GM23248 (cell line): ENCODE results near the gene KIN. TPM values are rescaled to one million over a fixed set of nuclear protein-coding genes. Genes with fewer than 3 reads are reported as not detected.
A peak's percentile ranks its signal among the peaks of the same experiment; 100 is the strongest.

Source experiments
- DNase-seq: peaks from one replicate; pipeline ENCODE4 v3.0.0-alpha.2; 2015
- H2AFZ ChIP-seq: fragments of 200-600 bp; sonication (generic); 2 replicates; pipeline ENCODE4 v1.6.1; 2016; ENCODE audit warnings: antibody characterized with exemption
- H3F3A ChIP-seq: fragments of 200-600 bp; sonication (generic); 2 replicates; pipeline ENCODE4 v1.6.1; 2016; ENCODE audit warnings: mild to moderate bottlenecking, antibody characterized with exemption, mixed run types; ENCODE audit not compliant: insufficient read depth
- H3K27ac ChIP-seq: fragments of 200-600 bp; sonication (generic); 2 replicates; pipeline ENCODE4 v1.5.1; 2016; ENCODE audit warnings: mild to moderate bottlenecking
- H3K27me3 ChIP-seq: fragments of 200-600 bp; sonication (generic); replicated peaks from 2 replicates; pipeline ENCODE4 v1.6.1; 2016; ENCODE audit warnings: mild to moderate bottlenecking; ENCODE audit not compliant: insufficient read depth
- H3K36me3 ChIP-seq: fragments of 200-600 bp; sonication (generic); 2 replicates; pipeline ENCODE4 v1.6.1; 2016; ENCODE audit warnings: low read depth, mild to moderate bottlenecking
- H3K4me1 ChIP-seq: fragments of 200-600 bp; sonication (generic); 2 replicates; pipeline ENCODE4 v1.6.1; 2016; ENCODE audit warnings: mild to moderate bottlenecking; ENCODE audit not compliant: insufficient read depth
- H3K4me2 ChIP-seq: fragments of 200-600 bp; sonication (generic); one replicate; pipeline ENCODE4 v1.6.1; 2016; ENCODE audit warnings: mild to moderate bottlenecking; ENCODE audit not compliant: unreplicated experiment
- H3K4me3 ChIP-seq: fragments of 200-600 bp; sonication (generic); 2 replicates; pipeline ENCODE4 v1.5.1; 2016; ENCODE audit warnings: mild to moderate bottlenecking
- H3K79me2 ChIP-seq: fragments of 200-600 bp; sonication (generic); 2 replicates; pipeline ENCODE4 v1.6.1; 2016; ENCODE audit warnings: mild to moderate bottlenecking; ENCODE audit not compliant: insufficient read depth
- H3K9ac ChIP-seq: fragments of 200-600 bp; sonication (generic); 2 replicates; pipeline ENCODE4 v1.6.1; 2016; ENCODE audit warnings: mild to moderate bottlenecking
- H3K9me2 ChIP-seq: fragments of 200-600 bp; sonication (generic); 2 replicates; pipeline ENCODE4 v1.6.1; 2016; ENCODE audit warnings: mixed run types, mild to moderate bottlenecking, moderate library complexity; ENCODE audit not compliant: insufficient read depth
- H3K9me3 ChIP-seq: fragments of 200-600 bp; sonication (generic); one replicate; pipeline ENCODE4 v1.6.1; 2017; ENCODE audit warnings: low read depth
- H4K20me1 ChIP-seq: fragments of 200-600 bp; sonication (generic); 2 replicates; pipeline ENCODE4 v1.6.0; 2016; ENCODE audit not compliant: insufficient read depth
- EZH2 ChIP-seq: fragments of 200-600 bp; sonication (generic); IDR thresholded peaks from 2 replicates; pipeline ENCODE4 v1.6.1; 2018; ENCODE audit warnings: antibody characterized with exemption, mild to moderate bottlenecking; ENCODE audit not compliant: insufficient read depth, poor library complexity, severe bottlenecking
- EZH2phosphoT487 ChIP-seq: fragments of 200-600 bp; sonication (generic); IDR thresholded peaks from 2 replicates; pipeline ENCODE4 v1.6.1; 2018; ENCODE audit warnings: antibody characterized with exemption, moderate library complexity, mild to moderate bottlenecking, low read depth; ENCODE audit not compliant: insufficient read depth
- WGBS, 2 experiments: methylation state at CpG; one replicate each; pipeline ENCODE4 v1.1.6; 2015 to 2017; ENCODE audit warnings: low lambda C conversion rate in 2 of 2, low coverage in 1 of 2; ENCODE audit errors: missing lambda C conversion rate in 2 of 2; 5-methylcytosine and 5-hydroxymethylcytosine counted together
- in situ Hi-C: fragments of 300-500 bp; cut with MboI; formaldehyde crosslinking; loops from 2 replicates; pipeline ENCODE4 v1.15.0; 2020
- polyA plus RNA-seq: library from polyadenylated mRNA; unstranded; fragments of >200 nt; fragmentation: Nextera tagmentation; extraction: Ambion mirVana; gene quantifications from 2 replicates; pipeline ENCODE4 v1.2.1, GENCODE V29; 2016
- total RNA-seq: library from RNA; depleted of rRNA; stranded (reverse); fragments of >200 nt; shearing (Covaris generic); gene quantifications from 2 replicates; pipeline ENCODE4 v1.2.3, GENCODE V29; 2014

KIN gene
- total and polyA plus RNA-seq, 2 experiments from 2014 or later, result 3.8 to 10.6 TPM

DNA sequence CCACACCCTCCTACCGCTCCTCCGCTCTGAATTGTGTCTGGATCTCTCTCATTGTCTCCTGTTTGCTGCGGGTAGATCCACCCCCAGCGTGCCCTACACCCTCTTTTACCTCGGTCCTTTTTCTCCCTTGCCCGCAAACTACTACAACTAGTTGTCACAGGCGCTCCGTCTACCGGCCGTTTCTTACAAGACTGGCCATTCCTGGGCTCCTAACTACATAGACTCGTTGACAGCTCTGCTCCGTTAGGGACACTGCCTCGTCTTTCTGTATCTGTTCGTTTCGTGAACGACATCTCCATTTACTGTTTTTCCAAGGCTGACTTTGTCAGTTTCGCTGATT, 31.3 kb upstream of the KIN start:
- in situ Hi-C loops, result no loop called here
- peak; percentile 84 for DNase-seq
- Histone ChIP-seq H3K79me2 (peaks cover 37% of the 10 kb centered on the region), H3K27me3 (no peaks in the 10 kb centered on the region), H3K9me3 (no peaks in the 10 kb centered on the region), H3K9me2 (no peaks in the 10 kb centered on the region), H4K20me1 (no peaks in the 10 kb centered on the region), H3K36me3 (no peaks in the 10 kb centered on the region), H3K4me3 (peak overlapping the region; percentile 93), H3K4me2 (peak overlapping the region; percentile 98), H2AFZ (peak overlapping the region; percentile 98), H3K4me1 (no peaks in the 10 kb centered on the region; the same call in 1 of the 2 replicates), H3K9ac (peak overlapping the region; percentile 78), H3K27ac (no peak overlapping the region), H3F3A (0 out of 2 replicates have a peak, but pooled peaks cover 6% of the 10 kb centered on the region)
- TF ChIP-seq EZH2, result no peak
- TF ChIP-seq EZH2phosphoT487, result no peak
- 2% methylated on average over 17 of the region's 17 CpGs for WGBS, 2 experiments

- Histone ChIP-seq H3K4me1 (no peaks in the 10 kb centered on the region; the same call in 1 of the 2 replicates), H3K4me2 (peak within 1 kb of the TSS; percentile 98), H3K36me3 (no peaks in the 10 kb centered on the region), H3K27ac (no peak within 1 kb of the TSS), H3K4me3 (peak within 1 kb of the TSS; percentile 93), H3K9me2 (no peaks in the 10 kb centered on the region), H3K9ac (peak within 1 kb of the TSS; percentile 78), H3F3A (0 out of 2 replicates have a peak, but pooled peaks cover 6% of the 10 kb centered on the region), H3K9me3 (no peaks in the 10 kb centered on the region), H2AFZ (peak within 1 kb of the TSS; percentile 98), H3K27me3 (no peaks in the 10 kb centered on the region), H4K20me1 (no peaks in the 10 kb centered on the region), H3K79me2 (peaks cover 37% of the 10 kb centered on the region)
- in situ Hi-C loops, result no loop called here
- TF ChIP-seq EZH2 (no peak), EZH2phosphoT487 (no peak)
- WGBS, 2 experiments, result 1% methylated on average over 68 to 74 of the region's 77 CpGs
- peak; percentile 97 for DNase-seq
Observed at GRCh38 chr10:7818295-7819120, 30.7 kb upstream of the KIN start, which contains the start of gene TAF3. Gene TAF3, plus strand, starts transcription at chr10:7818505. Its CDS starts 205 bp downstream, at chr10:7818710.

DNA sequence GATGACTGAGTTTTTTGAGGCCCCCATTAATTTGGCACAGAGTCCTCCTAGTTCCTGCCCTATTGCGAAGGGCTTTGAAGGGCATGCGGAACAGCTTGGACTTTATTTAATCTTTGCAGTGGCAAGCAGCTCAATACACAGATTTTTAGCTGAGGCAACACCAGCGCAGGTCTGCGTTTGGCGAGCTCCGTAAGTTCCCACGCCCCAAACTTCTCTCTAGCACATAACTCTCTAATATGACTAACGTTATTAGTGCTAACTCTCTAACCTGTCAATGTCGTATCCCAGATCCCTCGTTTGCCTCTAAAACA, 30.1 kb upstream of the KIN start:
- Histone ChIP-seq H3K36me3 (no peaks in the 10 kb centered on the region), H3K27ac (no peak overlapping the region), H3K4me3 (peak overlapping the region; percentile 93), H3K9me3 (no peaks in the 10 kb centered on the region), H3K79me2 (peaks cover 37% of the 10 kb centered on the region), H3K9ac (peak overlapping the region; percentile 78; the same call in 1 of the 2 replicates), H2AFZ (peak overlapping the region; percentile 98), H3K9me2 (no peaks in the 10 kb centered on the region), H3K4me1 (no peaks in the 10 kb centered on the region; the same call in 1 of the 2 replicates), H4K20me1 (no peaks in the 10 kb centered on the region), H3K4me2 (peak overlapping the region; percentile 96), H3F3A (0 out of 2 replicates have a peak, but pooled peaks cover 6% of the 10 kb centered on the region), H3K27me3 (no peaks in the 10 kb centered on the region)
- TF ChIP-seq EZH2 (no peak), EZH2phosphoT487 (no peak)
- in situ Hi-C loops, result no loop called here
- no peak for DNase-seq
- 8 to 9% methylated on average over 10 of the region's 10 CpGs for WGBS, 2 experiments

DNA sequence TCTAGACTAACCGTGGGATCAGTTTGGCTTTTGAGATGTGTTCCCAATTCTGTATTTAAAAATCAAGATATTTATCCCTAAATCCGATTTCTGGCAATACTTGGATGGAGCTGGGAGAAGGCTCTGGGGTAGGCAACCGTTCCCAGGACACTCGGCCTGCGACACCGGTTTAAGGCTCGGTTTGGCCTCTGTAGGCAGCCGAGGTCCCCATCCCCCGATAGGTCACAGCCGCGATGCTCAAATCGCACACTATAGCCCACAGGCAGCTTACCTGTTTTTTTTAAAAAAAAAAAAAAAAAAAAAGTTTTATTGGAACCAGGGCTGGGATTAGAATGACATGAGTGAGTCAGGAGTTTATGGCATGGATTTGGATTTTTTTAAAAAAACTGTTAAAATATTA, 29.8 kb upstream of the KIN start:
- Histone ChIP-seq H3K9ac (no peak overlapping the region), H2AFZ (peak overlapping the region; percentile 98), H3K4me1 (no peaks in the 10 kb centered on the region; the same call in 1 of the 2 replicates), H3K9me3 (no peaks in the 10 kb centered on the region), H3F3A (0 out of 2 replicates have a peak, but pooled peaks cover 6% of the 10 kb centered on the region), H3K27me3 (no peaks in the 10 kb centered on the region), H3K9me2 (no peaks in the 10 kb centered on the region), H4K20me1 (no peaks in the 10 kb centered on the region), H3K79me2 (peaks cover 33% of the 10 kb centered on the region), H3K4me2 (peak overlapping the region; percentile 96), H3K36me3 (no peaks in the 10 kb centered on the region), H3K27ac (no peak overlapping the region), H3K4me3 (peak overlapping the region; percentile 93)
- in situ Hi-C loops, result no loop called here
- 14 to 15% methylated on average over 12 of the region's 12 CpGs for WGBS, 2 experiments
- DNase-seq, result no peak
- TF ChIP-seq EZH2, result no peak
- no peak for TF ChIP-seq EZH2phosphoT487
